Activated CD4-positive, alpha-beta T cell treated with anti-CD3 and anti-CD28 coated beads, Interleukin-2, amount 50 U/mL, for 24 hours (primary cell): ENCODE measurements around the gene SLC25A11.

ENCODE experiments used
- DNase-seq, 2 donors: peaks; one replicate each; pipeline ENCODE4 v3.0.0-alpha.2; 2020; ENCODE audit warnings: low read depth in 1 of 2, low spot score in 1 of 2

The SLC25A11 gene

DNA sequence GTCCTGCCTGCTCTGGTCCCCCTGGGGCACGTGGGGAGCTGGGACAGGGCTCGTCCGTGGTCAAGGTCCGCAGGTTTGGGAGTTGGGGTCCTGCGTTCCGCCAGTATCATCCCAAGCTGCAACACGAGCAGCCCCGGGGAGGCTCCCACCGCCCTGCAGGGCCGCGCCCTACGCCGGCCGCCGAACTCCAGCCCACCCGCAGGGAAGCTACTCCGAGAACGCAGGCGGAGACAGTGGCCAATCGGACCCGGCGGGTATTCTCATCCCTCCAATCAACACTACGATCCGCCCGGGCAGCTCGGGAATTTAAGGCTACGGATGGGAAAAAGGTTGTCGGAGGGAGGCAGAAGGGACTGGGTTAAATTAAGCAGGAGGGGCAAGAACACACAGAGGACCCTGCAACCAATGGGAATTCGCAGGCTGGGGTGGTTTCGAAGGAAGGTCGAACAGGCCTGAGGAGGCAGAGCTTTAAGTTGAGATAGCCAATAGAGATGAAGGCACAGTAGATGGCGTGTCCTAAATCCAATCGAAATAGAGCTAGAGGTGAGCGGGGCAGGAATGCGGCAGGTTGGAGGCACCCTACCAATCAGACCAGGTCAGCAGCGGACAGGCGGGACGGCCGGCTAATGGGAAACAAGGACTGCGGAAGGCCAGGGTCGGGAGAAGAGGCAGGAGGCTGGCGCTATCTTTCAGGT lies 27.1 kb upstream of the SLC25A11 start:
- DNase-seq = peak; percentile 76 to 94

DNA sequence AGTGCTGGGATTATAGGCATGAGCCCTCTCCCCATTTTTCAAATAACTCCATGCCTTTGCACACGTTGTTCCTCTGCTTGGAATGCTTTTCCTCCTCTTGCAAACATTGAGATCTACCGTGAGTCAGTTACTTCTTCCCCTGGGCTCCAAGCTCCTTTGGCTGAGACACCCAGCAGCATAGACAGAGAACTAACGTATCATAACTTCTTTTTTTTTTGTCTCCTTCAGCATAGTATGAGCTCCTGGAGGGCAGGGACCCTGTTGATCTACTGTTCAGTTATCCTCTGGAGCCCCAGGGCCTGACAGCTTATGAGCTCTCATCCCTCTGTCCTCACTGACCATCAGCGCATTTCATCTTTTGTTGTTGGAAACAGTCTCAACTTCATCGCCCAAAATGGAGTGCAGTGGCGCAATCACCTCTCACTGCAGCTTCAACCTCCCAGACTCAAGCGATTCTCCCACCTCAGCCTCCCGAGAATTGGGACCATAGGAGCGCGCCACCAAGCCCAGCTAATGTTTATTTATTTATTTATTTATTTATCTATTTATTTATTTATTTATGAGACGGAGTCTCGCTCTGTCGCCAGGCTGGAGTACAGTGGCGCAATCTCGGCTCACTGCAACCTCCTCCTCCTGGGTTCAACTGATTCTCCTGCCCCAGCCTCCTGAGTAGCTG lies 25.6 kb upstream of the SLC25A11 start:
- no peak for DNase-seq

DNA sequence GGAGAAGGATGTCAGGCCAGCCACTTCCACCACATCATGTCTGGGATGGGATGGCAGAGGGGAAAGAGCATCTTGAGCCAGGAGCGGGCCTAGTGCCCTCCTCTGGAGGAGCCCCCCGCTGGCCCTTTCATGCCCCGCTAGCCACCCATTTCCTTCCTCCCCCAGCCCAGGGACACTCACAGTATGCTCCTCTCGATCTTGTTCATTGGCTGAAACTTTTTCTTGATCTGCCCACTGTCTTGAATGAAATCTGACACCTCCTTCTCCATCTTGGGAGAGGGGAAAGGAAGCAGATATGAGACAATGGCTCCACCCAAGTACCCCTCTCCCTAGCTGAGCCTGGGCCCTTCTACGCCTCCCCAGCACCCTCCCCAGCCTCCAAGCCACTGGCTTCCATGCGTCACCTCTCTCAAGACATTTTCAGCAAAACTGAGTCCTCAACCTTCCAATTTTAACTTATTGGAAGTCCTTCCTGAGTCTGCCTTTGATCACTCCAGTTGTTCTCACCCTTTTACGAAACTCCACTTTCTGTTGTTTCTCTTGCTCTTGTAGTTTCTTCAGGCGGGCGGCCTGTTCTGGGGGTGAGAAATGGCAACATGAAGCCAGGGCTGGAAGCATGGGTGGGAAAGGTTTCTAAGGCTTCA lies 20.6 kb upstream of the SLC25A11 start:
- DNase-seq = no peak

DNA sequence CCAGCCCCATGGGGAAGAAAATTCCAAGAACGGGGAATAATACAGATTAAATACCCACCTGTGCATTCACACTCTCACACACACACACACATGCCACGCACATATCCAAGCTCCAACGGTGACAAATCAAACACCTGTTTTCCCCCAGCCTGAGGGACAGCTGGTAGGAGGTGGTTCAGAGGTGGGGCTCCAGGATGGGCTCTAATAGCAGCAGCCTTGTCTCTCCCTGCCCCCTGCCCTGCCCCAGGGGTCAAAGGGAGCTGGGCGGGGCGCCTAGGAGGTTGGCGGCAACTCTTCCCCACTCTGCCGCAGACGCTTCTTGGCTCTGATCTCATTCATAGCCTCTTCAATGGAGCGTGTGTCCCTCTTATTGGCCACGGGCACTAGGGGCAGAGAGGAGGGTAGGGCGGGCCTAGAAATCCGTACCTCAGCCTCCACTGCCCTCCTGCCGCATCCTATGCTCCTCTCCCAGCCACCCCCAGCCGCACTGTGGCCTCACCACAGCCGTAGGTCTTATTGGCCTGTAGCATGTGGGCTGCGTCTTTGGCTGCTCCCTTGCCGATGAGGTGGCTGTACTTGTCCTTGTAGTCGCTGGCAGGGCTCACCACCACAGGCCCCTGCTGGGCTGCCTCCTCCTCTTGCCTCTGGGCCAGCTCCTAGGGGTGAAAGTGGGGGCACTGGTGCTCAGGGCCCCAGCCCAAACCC lies 19.6 kb upstream of the SLC25A11 start:
- no peak for DNase-seq

DNA sequence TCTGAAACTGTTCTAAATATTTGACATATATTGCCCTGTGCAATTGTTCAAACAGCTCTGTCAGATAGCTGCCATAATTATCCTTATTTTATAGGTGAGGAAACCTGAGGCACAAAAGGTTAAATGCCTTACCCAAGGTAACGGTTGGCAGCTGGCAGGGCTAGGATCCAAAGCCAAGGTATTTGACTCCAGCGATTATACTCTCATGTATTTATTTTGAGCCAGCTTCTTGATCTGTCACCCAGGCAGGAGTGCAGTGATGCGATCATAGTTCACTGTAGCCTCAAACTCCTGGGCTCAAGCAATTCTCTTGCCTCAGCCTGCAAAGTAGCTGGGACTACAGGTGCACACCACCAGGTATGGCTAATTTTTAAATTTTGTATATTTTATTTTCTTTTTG lies 18.3 kb upstream of the SLC25A11 start:
- DNase-seq = no peak

DNA sequence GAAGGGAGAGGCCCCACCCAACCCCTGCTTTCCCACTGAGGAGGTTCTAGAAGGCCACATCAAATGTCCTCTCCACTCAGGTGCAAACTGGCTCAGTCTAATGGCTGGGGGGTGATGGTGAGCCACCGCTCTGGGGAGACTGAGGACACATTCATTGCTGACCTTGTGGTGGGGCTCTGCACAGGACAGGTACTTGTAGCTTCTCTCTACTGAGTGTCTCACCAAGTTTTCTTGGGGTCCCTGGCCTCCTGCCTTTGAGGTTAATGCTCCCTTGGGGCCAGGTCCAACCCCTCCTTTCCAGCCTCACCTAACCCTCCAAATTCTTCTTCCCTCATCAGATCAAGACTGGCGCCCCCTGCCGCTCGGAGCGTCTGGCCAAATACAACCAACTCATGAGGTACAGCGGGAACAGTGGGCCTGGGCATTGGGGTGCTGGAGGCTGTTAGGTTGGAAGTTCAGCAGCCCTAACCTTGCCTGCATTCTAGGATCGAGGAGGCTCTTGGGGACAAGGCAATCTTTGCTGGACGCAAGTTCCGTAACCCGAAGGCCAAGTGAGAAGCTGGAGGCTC lies 16.7 kb upstream of the SLC25A11 start:
- no peak for DNase-seq

DNA sequence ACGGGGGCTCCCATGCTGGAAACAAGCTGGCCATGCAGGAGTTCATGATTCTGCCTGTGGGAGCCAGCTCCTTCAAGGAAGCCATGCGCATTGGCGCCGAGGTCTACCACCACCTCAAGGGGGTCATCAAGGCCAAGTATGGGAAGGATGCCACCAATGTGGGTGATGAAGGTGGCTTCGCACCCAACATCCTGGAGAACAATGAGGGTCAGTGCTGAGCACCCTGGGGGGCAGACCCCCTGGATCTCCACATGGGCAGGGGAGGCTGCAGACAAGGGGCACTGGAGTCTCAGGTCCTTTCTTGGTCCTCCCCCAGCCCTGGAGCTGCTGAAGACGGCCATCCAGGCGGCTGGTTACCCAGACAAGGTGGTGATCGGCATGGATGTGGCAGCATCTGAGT lies 15.2 kb upstream of the SLC25A11 start:
- no peak for DNase-seq

DNA sequence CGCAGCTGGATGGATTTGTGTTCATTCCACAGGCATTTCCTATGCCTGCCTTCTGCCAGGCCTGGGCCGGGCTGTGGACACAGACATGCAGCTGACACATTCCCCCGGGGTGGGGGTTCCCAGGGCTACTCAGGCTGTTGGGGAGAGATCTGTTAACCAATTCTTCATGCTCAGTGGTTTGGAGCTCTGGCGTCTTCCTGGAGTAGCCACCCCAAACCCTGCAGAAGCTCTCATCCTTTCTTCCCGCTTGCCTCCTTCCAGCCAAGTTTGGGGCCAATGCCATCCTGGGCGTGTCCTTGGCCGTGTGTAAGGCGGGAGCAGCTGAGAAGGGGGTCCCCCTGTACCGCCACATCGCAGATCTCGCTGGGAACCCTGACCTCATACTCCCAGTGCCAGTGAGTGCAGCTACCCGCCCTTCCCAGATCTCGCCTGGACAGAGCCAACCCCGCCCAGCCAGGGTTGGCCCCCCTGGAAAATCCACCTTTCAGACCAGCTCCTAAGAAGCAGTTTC lies 13.7 kb upstream of the SLC25A11 start:
- DNase-seq = no peak

DNA sequence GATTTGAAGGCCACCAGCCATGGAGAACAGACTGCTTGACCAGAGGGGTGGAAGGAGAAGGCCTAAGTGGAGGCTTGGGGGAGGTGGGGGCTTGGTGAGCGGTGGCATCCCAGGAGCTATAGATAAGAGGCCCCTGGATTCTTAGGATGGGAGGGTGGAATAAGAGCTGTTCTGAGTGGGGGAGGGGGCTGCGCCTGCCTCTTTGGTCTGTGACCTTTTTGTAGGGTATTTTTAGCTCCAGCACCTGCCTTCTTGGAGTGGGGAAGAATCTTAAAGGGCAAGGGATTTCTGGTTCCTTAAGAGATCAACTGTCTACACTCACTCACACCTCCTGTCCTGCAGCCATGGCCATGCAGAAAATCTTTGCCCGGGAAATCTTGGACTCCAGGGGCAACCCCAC lies 11.6 kb upstream of the SLC25A11 start:
- no peak for DNase-seq

DNA sequence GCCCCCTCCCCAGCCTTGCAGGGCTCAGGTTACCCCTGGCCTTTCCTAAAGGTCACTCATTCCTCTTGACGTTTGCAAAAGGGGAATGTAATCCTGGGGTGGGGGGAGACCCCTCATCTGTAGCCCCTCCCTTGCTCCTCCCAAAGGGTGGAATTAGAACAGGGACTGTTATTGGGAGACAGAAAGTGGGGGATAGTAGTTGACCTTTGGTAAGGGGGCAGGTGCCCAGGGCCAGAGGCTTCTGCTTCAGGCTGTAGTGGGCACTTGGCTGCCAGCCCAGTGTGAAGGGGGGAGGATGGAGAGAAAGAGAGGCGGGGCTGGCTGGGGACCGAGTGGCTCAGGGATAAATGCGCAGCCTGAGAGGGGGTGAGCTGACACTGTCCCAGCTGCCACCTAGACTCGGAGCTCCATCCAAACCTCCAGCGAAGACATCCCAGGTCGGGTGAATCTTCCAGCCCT lies 10.9 kb upstream of the SLC25A11 start, which contains the start of gene ENO3:
Gene ENO3 (plus strand): TSS at position 374 of the 459 bp plus-strand sequence. CDS start 711 bp downstream, outside the sequence.
- no peak for DNase-seq

DNA sequence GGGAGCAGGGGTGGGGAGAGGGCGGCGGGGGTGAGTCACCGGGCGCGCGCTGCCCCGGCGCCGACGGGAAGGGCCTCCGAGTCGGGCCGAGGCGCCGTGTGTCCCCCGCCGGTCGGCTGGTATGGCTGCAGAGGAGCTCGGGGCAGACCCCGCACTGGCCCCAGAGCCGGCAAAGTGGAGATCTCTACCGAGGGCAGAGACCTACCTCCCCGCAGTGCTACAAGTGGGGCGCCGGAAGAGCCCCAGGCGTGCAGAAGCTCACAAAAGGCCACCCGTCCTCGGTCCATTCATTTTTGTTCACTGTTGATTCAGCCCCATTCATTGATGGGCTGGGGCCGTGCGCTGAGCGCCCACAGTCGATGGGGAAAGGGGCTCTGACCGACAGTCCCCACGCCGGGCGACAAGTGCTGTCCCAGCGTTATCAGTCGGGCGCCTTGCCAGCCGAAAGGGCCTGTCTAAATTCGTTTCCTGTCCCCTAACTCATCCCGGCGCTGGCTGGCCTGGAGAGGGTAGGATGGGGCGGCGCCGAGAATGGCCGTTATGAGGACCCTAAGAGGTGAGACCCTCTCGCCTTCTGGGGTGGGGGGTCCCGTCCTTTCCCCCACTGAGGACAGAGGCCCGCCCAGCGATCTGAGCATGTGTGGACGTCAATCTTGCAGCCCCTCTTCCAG lies 10.4 kb upstream of the SLC25A11 start:
- no peak for DNase-seq

DNA sequence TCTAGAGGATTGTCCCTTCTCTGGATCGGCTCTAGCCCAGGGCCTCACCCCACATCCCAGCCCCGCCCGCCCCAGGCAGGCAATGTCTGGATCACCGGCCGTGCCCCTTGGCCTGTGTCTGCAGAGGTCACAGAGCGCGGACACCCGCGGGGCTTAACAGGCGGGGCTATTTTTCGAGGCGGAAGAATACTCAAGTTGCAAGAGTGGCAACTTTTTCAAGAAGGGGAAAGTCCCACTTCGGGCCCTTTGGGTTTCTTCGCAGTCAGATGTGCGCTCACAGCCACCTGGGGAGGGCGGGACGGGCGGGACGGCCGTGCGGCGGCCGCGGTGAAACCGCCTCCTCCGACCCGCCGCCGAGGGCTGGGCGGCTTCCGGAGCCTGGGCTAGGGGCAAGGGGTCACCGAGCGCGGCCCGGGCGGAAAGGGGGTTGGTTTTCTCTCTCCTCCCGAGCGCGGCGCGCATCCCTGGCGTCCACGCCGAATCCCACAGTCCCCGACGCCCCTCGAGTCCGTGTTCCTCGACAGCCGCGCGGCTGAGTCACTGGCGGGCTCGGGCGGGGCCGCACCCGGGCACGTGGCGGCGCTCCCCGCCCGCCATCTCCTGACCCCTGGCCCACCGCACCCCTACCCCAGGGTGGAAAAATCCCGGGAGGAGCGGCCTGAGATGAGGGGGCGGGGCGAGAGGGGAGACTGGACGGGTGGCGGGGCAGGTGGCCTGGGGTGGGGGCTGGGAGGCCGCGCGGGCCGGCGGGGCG lies 9.7 kb upstream of the SLC25A11 start:
- peak; percentile 68 to 76 for DNase-seq

DNA sequence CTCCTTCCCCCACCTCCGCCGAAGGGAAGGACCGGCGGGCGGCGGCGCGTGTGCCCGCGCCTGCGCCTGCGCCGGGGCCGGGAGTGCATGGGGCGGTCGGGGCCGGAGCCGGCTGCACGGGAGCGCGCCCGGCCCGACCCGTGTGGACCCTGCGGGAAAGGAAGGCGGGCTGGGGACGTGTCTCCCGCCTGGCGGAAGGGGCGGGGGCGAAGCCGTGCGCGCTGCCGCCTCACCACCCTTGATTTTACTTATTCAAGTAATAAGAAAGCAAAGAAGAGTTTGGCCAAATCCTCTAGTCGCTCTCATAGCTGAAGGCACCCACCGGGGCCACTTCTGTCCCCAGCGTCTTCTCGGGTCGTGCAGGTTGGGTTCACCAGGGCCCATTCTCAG lies 9.1 kb upstream of the SLC25A11 start:
- peak; percentile 63 to 67 for DNase-seq

DNA sequence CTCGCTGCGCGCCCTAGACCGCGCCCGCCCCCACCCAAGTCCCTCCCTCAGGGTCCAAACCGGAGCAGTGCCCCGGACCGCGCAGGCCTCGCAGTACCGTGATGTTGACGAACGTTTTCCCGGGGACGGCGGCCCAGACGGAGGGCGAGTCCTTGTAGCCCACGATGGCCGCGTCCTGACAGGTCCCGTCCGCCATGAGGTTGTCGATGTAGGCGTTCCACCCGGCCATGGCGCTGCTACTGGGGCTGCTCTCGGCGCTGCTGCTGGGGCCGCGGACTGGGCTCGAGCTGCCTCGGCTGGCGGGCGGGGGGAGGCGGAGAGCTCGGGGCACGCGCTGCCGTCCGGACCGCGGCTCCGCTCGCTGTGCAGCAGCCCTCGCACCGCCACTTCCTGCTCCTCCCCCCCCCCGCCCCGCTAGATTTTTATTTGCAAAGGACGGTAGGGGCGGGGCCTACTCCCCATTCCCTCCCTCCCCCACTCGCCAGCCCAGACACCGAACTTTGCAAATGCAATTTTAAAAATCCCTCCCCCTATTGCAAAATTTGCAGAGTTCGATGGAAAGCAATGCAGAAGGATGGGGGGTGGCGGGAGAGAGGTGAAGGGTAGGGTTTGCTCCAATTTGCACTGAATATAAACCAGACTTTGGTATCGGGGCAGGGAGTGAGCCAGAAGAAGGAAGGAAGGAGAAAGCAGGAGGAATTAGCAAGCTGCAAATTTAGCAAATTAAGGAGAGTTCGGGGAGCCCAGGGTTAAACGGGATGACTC lies 8.5 kb upstream of the SLC25A11 start, which contains the start of gene PFN1:
Gene PFN1 (minus strand): TSS at position 365 of the 765 bp plus-strand sequence. CDS start 136 bp downstream, at position 229.
- peak; percentile 73 to 89 for DNase-seq

DNA sequence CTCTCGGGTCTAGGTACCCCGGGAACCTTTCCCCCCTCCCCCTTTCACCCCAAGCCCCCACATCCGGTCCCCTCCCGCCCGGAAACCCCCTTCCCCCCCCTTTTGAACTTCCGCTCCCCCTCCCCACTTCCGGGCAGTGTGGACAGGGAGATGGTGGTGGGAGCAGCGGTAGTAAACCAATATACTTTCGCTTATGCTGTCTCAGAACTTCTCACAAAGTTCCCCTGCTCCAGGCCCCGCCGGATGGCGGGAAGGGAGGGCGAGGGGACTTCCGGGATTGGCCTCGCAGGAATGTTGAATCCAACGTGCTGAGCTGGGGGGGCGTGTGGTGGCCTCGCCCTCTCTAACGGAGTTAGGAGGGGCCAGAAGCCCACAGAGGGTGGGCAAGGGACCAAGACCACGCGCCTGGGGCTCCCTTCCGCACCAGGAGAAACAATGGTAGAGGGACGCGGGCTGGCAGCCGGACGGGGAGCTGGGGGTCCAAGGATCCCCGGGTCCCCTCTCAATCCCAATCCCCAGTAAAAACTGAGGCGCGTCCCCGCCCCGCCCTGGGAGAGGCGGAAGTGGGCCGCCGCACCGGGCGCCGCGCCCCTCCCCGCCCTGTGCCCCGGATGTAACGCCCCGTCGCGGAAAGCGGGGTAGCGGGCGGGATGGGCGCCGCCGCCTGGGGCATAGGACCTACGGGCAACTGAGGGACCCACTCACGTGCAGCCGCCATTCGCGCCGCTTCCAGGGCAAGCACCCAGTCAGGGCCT lies 7.7 kb upstream of the SLC25A11 start:
- DNase-seq = peak; percentile 50 to 59

DNA sequence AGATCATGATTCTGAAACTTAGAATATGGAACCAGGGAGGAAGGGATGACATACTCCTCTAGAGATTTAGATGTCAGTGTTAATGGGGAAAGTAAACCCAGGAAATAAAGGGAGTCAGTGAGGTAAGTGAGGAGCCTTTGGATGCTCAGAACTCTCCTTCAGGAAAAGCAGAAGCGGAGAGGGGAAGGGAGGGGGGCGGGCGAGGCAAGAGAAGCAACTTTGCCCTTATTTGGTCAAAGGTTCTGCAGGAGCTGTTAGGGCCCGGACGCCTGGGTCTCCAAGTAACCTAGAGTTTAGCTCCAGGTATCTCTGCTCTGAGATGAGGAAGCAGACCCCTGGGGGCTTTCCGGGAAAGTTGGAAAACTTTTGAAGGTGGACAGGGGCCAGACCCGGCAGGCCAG lies 7.2 kb upstream of the SLC25A11 start:
- peak in 1 of 2 donors; percentile 15 for DNase-seq

DNA sequence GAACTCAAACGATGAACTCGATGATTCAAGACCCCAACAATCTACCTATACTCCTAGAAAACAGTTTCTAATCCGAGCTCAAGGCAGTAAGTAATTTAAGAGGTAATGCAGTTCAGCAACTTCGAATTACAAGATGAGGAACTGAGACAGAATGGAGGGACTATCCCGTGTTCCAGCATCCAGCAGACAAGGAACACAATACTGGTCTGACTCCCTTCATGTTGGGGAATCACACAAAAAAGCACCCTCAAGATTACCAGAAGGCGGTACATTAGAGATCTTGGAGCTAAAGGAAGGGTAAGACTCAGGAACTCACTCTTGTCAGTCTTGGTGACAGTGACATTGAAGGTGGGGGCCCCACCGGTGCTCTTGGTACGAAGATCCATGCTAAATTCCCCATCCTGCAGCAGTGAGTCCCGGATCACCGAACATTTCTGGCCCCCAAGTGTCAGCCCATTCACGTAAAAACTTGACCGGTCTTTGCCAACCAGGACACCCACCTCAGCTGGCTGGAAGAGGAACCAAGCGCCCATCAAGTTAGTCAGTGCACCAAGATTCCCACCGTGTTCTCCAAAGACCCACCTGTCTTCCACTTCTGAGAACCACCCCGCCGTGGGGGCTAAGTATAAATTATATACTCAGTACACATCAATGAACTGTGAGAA lies 6.6 kb upstream of the SLC25A11 start:
- no peak for DNase-seq

DNA sequence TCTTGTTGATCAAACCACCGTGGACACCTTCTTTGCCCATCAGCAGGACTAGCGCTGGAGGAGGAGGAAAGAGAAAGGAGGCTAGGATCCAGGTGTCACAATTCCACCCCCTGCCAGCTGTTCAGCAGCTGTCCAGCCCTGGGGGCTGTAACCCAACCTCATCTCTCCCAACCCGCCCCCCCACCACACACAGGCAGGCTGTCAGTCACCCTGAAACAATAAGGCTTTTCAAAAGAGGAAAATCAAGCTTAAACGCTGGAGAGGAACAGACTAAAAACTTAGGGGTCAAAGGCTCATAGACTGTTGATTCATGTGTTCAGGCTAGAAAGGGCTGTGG lies 6.1 kb upstream of the SLC25A11 start:
- no peak for DNase-seq
